Activated CD4-positive, alpha-beta T cell treated with anti-CD3 and anti-CD28 coated beads for 48 hours (primary cell): ENCODE data around the gene EIF4G3.
"Not testable (repeated sequence)": the region's sequence is repeated elsewhere in the genome, so short reads cannot be mapped to it uniquely, and the experiment has no call there.

Experiments
- DNase-seq: peaks from one replicate; pipeline ENCODE4 v3.0.0-alpha.2; 2020

The EIF4G3 gene

DNA sequence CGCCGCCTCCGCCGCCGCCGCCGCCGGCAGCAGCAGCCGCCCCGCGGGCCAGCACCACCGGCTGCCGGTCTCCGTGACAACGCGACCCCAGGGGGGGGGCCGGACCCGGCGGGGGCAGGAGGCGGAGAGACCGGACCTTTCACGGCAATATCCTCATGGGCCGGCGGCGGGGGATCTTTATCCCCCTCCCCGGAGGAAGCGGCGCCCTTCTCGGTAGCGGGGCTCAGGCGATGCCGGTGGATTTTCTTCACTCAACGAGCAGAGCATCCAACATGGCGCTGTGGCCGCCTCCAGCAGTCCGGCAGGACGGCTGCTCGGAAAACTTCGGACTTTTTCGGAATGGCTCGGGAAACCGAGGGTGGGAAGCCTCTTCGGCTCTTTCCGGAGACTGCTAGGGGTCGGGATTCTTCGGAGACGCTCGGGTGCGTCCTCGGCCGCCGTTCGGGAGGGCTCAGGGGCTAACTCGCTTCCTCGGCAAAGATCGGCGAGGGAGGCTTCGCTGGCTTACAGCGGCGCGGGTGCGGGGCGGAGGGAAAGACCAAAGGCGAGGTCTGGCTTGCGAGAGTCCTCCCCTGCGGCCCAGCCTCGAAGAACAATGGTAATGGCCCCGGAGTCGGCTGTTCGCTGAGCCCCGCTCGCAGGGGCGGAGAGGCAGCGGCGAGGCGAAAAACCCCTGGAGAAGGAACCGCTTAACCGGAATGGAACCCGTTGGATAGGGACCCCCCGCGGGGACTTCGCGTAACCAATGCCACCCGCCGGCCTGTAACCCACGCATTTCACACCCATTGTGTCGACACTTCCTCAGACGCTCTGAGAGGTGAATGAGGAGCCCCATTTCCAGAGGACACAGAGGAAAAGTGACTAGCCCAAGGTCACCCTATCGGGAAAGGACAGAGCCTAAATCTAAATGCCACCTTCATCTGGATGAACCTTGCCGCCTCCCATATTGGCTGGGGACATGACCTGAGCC is at the start of gene EIF4G3:
EIF4G3 (minus strand) TSS at position 312 of the 970 bp plus-strand sequence. CDS start 174,155 bp downstream, outside the sequence.
- DNase-seq: peak; percentile 100

DNA sequence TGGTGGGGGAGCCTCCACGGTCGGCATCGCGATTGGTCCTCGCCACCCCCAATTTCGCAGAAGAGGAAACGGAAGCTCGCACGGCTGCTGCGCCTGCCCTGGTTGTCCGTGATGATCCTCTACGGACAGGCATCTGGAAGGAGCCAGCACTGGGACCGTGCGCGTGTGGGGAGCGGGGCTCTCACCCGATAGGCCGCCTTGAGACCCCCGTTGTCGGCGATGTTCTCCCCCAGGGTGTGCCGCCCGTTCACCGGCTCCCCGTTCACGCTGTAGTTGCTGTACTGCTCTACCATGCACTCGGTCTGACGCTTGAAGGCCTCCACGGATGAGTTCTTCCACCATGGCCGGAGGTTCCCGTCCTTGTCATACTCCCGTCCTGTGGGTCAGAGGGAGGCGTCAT is 48.4 kb upstream of the EIF4G3 start:
- DNase-seq: no peak

GRCh38 chr1:21220815-21221214 is 44.1 kb upstream of the EIF4G3 start:
- DNase-seq: no peak

GRCh38 chr1:21219674-21220073 is 43.0 kb upstream of the EIF4G3 start:
- DNase-seq: no peak

DNA sequence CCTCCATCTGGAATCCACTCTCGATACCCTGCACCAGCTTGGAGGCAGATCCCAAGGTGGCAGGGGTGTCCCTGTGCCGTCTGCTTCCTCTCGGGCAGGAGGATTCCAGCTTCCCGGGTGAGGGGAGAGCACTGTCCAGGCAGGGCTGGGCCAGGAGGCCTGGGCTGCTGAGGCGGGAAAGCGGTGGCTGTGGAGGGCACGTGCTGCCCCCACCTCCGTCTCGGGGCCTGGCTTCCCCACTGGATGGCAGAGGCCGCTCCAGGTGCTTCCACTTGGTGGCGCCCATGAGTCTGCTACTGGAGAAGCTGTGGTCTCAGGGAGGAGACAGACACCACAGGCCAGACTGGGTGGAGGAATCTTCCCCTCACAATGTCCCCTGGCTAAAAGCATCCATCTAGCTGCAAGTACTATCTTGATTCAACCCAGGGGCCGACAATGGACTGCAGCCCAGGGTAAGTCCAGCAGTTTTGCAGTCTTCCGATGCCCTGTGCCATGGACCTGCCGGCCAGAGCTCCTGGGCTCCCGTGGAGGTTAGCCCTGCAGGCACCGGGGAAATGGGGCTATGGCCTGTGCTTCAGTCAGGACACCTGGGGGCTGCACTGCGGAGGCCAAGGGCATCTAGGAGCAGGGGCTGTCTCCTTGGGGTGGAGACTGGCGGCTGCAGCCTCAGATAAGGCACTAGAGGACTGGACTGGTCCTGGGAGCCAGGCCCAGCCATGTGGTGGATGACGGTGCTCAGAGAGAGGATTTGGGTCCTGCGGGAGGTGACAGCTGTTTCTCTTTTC is 41.3 kb upstream of the EIF4G3 start:
- peak; percentile 73 for DNase-seq

DNA sequence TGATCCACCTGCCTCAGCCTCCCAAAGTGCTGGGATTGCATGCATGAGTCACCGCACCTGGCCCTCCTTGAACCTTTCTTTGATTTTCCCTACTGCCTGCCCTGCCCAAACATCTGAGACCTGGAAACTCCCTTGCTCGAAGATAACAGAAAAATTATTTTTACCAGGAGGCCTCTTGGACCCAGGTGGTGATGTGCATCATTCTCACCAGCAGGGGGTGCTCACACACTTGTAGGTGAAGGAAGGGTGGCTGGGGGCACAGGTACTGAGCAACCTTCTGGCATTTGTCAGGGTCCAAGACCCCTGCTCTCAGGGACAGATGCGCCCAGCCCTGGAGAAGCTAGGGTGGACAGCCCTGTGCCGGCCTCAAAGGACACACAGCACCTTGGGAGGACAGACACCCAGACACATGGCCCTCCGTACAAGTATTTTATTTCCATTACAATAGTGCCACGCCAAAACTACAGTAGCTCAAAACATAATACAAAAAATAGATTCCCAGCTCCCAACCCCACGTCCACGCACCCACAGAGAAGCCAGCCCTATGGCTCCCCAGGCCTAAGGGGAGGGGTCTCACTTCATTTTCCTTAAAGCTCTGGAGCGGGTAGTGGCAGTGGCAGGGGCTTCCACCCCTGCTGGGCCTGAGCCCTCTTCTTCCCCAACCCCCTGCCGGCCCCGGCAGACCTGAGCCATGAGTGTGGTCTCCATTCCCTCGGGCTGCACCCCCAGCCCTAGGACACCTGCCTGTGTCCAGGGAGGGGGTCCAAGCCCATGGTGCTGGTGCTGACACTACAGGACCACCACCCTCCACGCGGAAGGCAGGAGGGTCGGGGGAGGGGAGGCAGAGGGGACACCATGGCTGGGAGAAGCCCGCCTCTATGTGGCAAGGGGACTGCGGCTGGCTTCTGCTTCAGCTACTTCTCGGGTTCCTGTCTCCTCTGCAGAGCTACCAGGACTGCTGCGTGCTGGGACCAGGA is 40.4 kb upstream of the EIF4G3 start:
- peak; percentile 86 for DNase-seq

DNA sequence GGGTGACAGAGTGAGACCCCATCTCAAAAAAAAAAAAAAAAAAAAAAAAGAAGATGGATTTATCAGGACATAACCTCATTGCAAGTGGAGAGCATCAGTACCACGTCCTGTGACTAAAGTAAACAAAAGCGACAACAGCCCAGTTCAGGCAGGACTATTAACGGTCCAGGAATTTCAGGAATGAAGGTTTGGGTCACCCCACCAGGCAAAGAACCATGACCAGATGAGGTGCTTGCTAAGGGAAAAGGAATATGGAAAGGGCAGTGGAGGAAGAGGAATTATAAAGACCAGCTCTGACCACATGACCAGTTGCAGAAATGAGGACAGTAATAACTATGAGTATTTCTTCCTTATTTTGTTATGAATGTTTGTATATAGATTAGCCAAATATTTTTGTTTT is 35.4 kb upstream of the EIF4G3 start:
- no peak for DNase-seq

GRCh38 chr1:21208137-21208700 is 31.5 kb upstream of the EIF4G3 start:
- not testable (repeated sequence) for DNase-seq

- DNase-seq: no peak
Observed at GRCh38 chr1:21206117-21206516, 29.4 kb upstream of the EIF4G3 start.

GRCh38 chr1:21205416-21205815 is 28.7 kb upstream of the EIF4G3 start:
- no peak for DNase-seq

- DNase-seq: no peak
Observed at GRCh38 chr1:21201650-21202049, 25.0 kb upstream of the EIF4G3 start.

DNA sequence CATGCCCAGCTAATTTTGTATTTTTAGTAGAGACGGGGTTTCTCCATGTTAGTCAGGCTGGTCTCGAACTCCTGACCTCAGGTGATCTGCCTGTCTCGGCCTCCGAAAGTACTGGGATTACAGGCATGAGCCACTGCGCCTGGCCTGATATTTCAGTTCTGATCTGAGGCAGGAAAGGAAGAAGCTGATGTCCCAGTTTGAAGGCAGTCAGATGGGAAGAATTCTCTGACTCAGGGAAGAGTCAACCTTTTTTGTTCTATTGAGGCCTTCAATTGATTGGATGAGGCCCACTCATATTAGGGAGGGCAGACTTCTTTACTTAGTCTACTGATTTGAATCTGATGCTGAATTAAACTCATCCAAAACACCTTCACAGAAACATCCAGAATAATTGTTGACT is 24.5 kb upstream of the EIF4G3 start:
- not testable (repeated sequence) for DNase-seq

DNA sequence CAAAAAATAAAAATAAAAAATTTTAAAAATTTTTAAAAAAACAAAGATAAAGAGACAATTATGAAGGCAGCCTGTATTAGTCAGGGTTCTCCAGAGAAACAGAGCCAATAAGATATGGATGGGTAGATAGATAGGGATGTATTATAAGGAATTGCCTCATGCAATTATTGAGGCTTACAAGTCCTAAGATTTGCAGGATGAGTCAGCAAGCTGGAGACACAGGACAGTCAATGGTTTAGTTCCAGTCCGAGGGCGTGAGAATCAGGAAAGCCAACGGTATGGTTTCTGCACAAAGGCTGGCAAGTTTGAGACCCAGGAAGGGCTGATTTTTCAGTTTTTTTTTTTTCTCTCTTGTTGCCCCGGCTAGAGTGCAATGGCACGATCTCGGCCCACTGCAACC is 24.1 kb upstream of the EIF4G3 start:
- DNase-seq: no peak

DNA sequence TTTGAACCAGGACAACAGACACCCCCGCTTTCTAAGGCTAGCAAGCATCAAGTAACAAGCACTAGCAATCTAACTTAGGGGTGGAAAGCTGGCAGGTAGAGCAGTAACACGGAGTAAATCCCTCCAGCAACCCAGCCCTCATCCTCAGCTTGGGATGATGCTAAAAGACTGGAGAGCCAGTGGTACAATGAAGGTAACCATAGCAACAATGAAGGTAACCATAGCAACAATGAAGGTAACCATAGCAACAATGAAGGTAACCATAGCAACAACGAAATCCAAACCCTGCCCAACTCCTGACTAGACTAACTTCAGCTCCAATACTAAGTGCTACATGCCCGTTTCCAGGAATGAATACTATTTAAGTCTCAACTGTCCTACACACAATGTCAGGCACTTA is 22.2 kb upstream of the EIF4G3 start:
- DNase-seq: no peak

- DNase-seq: no peak
Observed at GRCh38 chr1:21192871-21193270, 16.2 kb upstream of the EIF4G3 start.

DNA sequence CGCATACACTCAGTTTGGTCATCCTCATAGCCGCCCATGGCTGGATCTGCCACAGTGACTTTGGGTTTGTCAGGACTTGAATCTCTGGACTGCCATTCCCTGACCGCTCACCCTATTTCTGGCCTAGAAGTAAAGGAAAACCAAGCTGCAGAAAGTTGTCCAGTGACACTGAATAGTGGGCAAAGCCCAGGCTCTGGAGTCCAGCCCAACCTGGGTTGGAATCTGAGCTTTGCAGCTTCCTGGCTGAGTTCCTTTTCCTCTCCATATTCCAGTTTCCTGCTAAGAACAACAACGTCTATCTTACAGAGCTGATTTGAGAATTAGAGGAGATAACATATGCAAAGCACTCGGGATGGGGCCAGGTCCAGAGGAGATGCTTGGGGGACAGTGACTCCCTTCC is 15.6 kb upstream of the EIF4G3 start:
- no peak for DNase-seq

DNA sequence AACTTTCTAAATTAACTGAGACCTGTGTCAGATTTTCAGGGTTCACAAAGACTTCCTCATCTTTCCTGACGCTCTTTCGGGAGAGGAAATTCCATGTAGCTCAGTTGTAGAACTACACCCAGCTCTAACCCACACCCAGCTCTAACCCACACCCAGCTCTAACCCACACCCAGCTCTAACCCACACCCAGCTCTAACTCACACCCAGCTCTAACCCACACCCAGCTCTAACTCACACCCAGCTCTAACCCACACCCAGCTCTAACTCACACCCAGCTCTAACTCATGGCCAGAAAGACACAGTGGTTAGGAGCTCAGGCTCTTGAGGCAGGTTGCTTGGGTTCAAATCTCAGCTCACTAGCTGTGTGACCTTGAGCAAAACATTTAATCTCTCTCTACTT is 14.1 kb upstream of the EIF4G3 start:
- DNase-seq: not testable (repeated sequence)

GRCh38 chr1:21189906-21190500 is 13.3 kb upstream of the EIF4G3 start:
- no peak for DNase-seq

GRCh38 chr1:21189421-21189820 is 12.7 kb upstream of the EIF4G3 start:
- no peak for DNase-seq

GRCh38 chr1:21188235-21188634 is 11.5 kb upstream of the EIF4G3 start:
- no peak for DNase-seq

- DNase-seq: no peak
Observed at GRCh38 chr1:21185221-21185731, 8.6 kb upstream of the EIF4G3 start.

GRCh38 chr1:21184276-21184675 is 7.6 kb upstream of the EIF4G3 start:
- no peak for DNase-seq
